Large intestine (tissue), 3 donors: ENCODE measurements around the gene FAM200B. TPM values are rescaled to one million over a fixed set of nuclear protein-coding genes. Genes with fewer than 3 reads are reported as not detected.

Experiments
- DNase-seq, 2 donors: peaks; one replicate each; pipeline versions ENCODE4 v3.0.0 to v3.0.0-alpha.2; 2013
- H3K27ac ChIP-seq: one replicate; pipeline ENCODE4 v1.5.1; 2013; ENCODE audit warnings: low read length
- H3K27me3 ChIP-seq: 2 replicates; pipeline ENCODE4 v1.6.1; 2013; ENCODE audit warnings: low read length; ENCODE audit not compliant: control insufficient read depth, insufficient read depth
- H3K36me3 ChIP-seq: 2 replicates; pipeline ENCODE4 v1.6.1; 2013; ENCODE audit warnings: low read length; ENCODE audit not compliant: control insufficient read depth, insufficient read depth
- H3K4me1 ChIP-seq: one replicate; pipeline ENCODE4 v1.6.1; 2013; ENCODE audit warnings: low read length; ENCODE audit not compliant: control insufficient read depth, insufficient read depth
- H3K4me3 ChIP-seq: one replicate; pipeline ENCODE4 v1.5.1; 2013; ENCODE audit warnings: low read length
- H3K9me3 ChIP-seq: one replicate; pipeline ENCODE4 v1.6.1; 2013; ENCODE audit warnings: mild to moderate bottlenecking, low read depth, low read length, moderate library complexity; ENCODE audit not compliant: control insufficient read depth
- whole genome bisulfite sequencing: methylation state at CpG from one replicate; pipeline ENCODE4 v1.1.5; 2013; ENCODE audit warnings: low lambda C conversion rate; ENCODE audit not compliant: insufficient coverage; 5-methylcytosine and 5-hydroxymethylcytosine counted together
- polyA plus RNA-seq: library from polyadenylated mRNA; unstranded; fragments of 120-200 nt; gene quantifications from one replicate; pipeline ENCODE4 v1.2.1, GENCODE V29; 2013

FAM200B gene
- polyA plus RNA-seq, 1 donor: 58.6 TPM

DNA sequence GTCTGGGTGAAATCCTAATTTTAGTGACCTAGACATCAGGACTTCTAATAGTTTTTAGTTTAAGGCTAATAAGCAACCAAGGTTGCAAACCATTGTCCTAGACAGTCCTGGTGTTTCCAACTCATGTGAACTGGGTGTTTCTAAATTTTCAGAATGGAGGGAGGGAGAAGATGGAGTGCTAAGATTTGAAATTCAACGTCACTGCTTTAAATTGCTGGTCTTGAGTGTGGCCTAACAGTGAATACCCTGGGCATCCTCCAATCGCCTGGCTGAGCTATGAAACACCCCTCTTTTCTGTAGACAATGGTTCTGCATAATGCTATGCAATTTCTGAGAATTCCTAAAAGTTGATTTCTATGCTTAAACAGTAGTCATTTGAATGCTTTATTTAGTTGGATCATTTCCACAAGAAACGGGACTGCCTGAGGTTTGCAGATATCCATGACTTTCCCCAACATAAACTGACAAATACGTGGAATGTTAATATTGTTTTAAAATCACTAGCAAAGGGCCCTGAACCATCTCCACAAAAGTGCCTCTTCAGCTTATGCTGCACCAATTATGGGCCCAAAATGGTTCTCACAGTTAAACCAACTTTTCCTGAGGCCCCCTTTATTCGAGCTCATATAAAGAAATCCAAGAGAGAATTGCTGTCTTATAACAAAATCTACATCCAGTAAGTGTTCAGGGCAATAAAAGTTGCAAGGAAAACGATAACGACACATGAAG lies 27.6 kb upstream of the FAM200B start:
- Histone ChIP-seq H3K27ac (peak overlapping the region; percentile 82), H3K4me3 (peak overlapping the region; percentile 72), H3K27me3 (no peaks in the 10 kb centered on the region), H3K4me1 (peaks cover 17% of the 10 kb centered on the region), H3K9me3 (peaks cover 5% of the 10 kb centered on the region), H3K36me3 (no peaks in the 10 kb centered on the region)
- peak; percentile 23 to 51 for DNase-seq
- 0% methylated on average over 1 of the region's 7 CpGs for WGBS

DNA sequence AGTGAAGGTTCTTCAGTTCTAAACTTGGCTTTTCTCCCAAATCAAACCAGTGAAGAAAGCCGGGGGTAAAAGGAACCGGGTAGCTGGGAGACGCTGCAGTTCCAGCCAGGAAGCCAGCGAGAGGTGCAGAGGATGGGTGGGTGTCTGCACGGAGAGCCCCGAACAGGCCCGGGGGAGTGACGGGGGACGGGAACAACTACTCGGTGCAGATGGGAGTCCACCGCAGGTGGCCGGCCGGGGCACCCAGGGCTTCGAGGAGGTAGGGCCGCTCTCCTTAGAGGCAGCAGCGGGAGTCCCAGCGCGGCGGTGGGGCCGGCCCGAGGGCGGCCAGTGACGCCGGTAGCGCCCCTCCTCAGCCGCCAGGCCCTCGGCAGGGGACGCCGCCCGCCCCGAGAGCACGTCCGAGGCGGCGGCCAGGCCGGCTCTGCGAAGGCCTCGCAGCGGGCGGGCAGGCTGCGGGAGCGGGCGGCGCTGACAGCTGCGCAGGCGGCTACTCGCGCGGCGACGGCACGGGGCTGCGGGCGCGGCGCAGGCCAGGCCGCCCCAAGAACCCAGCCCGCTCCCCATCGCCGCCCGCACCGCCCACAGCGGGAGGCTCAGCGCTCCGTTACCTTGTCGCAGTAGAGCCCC lies 26.9 kb upstream of the FAM200B start:
- peak overlapping the region; percentile 88 for H3K27ac ChIP-seq
- no peaks in the 10 kb centered on the region for H3K27me3 ChIP-seq
- no CpG with 5 or more reads among the region's 66 CpGs for WGBS
- peaks cover 17% of the 10 kb centered on the region for H3K4me1 ChIP-seq
- no peaks in the 10 kb centered on the region for H3K36me3 ChIP-seq
- peak overlapping the region; percentile 72 for H3K4me3 ChIP-seq
- DNase-seq: peak; percentile 23 to 76
- H3K9me3 ChIP-seq: peaks cover 5% of the 10 kb centered on the region

DNA sequence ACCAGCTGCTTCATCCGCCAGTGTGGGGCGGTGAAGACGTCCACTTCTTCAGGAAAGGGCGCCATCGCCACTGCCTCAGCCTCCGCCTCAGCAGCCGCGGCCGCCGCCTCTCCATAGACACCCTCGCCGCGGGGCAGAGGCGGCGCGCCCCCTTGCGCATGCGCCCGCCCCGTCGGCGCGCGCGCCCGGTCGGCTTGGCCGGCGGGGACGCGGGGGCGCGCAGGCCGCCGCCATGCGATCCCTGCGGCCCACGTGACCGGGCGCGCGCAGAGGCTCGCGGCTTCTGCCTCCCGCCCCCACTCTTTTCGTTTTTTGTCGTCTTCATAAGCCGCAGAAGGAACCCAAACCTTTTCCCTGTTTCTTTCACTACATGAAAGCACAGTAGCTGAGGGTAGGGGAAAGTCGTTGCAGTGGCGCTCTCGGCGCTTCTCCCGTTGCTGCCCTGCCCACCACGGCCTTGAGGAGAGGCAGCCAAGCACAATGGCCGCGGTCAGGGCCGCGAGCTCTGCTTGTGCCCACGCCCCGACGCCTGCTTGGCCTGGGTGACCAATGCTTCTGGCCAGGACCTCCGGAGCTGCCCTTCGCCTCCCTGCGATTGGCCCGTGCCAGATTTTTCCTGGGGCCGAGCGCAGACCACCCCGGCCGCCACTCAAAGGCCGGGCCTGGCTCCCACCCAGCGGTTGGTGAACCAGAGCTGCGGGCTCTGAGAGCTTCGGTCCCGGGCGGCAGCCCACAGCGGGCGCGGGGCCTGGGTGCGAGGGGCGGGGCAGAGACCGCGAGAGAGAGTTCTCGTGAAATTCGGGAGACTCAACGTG lies 26.2 kb upstream of the FAM200B start, which contains the start of gene FBXL5:
TSS of gene FBXL5 (minus strand) at position 135 of the 815 bp plus-strand sequence. CDS start at position 65, 70 bp downstream.
- H3K4me3 ChIP-seq: peak within 1 kb of the TSS; percentile 72
- no peaks in the 10 kb centered on the region for H3K36me3 ChIP-seq
- H3K9me3 ChIP-seq: peaks cover 5% of the 10 kb centered on the region
- H3K27me3 ChIP-seq: no peaks in the 10 kb centered on the region
- WGBS: no CpG with 5 or more reads among the region's 85 CpGs
- H3K4me1 ChIP-seq: peaks cover 17% of the 10 kb centered on the region
- H3K27ac ChIP-seq: peak within 1 kb of the TSS; percentile 99
- DNase-seq: peak; percentile 82 to 94

DNA sequence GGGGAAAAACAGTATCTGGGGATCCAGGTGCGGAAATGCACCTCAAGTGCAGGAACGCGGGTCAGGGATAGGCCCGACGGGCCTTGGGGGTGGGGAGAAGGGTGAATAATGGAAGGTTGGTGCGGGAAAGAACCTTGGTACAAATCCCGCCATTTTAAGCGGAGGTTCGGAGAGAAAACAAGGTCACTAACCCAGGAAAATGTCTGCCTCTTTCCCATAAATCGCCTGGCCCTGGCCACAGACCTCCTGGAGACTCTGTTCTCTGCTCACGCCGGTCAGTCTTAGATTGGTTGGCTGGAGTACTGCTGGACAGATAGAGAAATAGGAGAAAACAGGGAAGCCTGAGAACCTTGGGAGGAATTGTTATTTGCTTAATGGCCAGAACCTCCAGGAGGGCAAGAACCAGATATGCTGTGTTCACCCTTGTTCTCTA lies 25.6 kb upstream of the FAM200B start:
- H3K36me3 ChIP-seq: no peaks in the 10 kb centered on the region
- H3K4me3 ChIP-seq: peak overlapping the region; percentile 71
- H3K9me3 ChIP-seq: peaks cover 5% of the 10 kb centered on the region
- DNase-seq: no peak
- no peaks in the 10 kb centered on the region for H3K27me3 ChIP-seq
- peaks cover 17% of the 10 kb centered on the region for H3K4me1 ChIP-seq
- 30% methylated on average over 2 of the region's 12 CpGs for WGBS
- peak overlapping the region; percentile 99 for H3K27ac ChIP-seq

DNA sequence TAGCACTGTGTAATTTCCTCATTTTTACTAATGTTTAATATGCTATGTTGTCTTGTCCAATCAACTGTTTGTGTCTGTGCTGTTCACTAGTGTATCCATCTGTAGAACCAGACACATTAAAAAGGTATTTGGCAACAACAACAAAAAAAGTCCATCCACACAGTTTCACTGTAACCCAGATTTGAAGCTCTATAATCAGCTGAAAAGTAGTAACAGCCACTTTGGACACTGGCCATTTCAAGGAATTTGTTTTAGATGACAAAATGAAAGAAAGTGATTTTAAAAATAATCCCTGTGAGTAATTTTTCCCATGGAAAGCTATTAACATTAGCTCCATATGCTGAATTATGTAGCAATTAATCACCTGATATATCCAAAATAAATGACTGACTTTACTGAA lies 24.3 kb upstream of the FAM200B start:
- Histone ChIP-seq H3K4me3 (no peak overlapping the region), H3K27ac (no peak overlapping the region), H3K9me3 (peaks cover 5% of the 10 kb centered on the region), H3K27me3 (no peaks in the 10 kb centered on the region), H3K4me1 (peaks cover 13% of the 10 kb centered on the region), H3K36me3 (no peaks in the 10 kb centered on the region)
- no peak for DNase-seq

DNA sequence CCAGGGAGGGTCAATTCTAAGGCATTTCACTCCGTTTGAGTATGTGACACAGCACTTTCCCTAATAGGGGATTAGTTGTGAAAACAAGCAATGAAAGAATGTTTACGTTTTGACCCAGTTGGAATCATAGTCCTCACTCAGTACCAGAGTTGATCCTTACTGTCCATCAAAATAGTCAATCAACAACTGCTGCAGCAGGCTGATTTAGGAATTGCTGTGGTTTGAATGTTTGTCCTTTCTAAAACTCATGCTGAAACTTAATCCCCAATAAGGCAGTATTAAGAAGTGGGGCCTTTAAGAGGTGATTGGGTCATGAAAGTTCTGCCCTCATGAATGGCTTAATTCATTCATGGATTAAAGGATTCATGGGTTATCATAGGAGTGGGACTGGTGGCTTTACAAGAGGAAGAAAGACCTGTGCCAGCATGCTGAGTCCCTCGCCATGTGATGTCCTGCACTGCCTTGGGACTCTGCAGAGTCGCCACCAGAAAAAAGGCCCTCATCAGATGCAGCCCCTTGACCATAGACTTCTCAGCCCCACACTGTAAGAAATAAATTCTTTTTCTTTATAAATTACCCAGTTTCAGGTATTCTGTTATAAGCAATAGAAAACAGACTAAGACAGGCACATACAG lies 23.4 kb upstream of the FAM200B start:
- WGBS: 80% methylated on average over 2 of the region's 4 CpGs
- Histone ChIP-seq H3K4me1 (peaks cover 6% of the 10 kb centered on the region), H3K36me3 (no peaks in the 10 kb centered on the region), H3K9me3 (peaks cover 5% of the 10 kb centered on the region), H3K27me3 (no peaks in the 10 kb centered on the region), H3K4me3 (no peak overlapping the region), H3K27ac (no peak overlapping the region)
- DNase-seq: no peak

DNA sequence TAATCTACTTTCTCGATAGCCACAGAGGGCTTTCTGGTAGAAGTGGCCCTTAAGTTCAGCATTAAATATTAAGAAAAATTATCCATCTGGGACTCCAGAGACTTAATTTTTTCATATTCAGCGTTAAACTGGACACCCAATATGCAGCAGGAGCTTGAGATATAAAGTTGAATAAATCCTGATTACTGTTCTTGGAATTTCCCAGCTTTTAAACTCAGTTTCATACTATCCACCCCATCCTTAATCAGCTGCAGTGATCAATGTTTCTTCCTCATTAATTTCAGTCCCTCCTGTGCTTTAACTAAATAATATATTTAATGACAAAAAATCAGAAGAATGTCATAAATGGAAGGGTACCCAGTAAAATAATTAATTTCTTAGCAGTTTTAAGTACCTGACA lies 22.8 kb upstream of the FAM200B start:
- H3K4me1 ChIP-seq: peaks cover 5% of the 10 kb centered on the region
- H3K27me3 ChIP-seq: no peaks in the 10 kb centered on the region
- 90% methylated on average over 2 of the region's 2 CpGs for WGBS
- peaks cover 5% of the 10 kb centered on the region for H3K9me3 ChIP-seq
- no peak overlapping the region for H3K27ac ChIP-seq
- H3K4me3 ChIP-seq: no peak overlapping the region
- DNase-seq: no peak
- H3K36me3 ChIP-seq: no peaks in the 10 kb centered on the region

DNA sequence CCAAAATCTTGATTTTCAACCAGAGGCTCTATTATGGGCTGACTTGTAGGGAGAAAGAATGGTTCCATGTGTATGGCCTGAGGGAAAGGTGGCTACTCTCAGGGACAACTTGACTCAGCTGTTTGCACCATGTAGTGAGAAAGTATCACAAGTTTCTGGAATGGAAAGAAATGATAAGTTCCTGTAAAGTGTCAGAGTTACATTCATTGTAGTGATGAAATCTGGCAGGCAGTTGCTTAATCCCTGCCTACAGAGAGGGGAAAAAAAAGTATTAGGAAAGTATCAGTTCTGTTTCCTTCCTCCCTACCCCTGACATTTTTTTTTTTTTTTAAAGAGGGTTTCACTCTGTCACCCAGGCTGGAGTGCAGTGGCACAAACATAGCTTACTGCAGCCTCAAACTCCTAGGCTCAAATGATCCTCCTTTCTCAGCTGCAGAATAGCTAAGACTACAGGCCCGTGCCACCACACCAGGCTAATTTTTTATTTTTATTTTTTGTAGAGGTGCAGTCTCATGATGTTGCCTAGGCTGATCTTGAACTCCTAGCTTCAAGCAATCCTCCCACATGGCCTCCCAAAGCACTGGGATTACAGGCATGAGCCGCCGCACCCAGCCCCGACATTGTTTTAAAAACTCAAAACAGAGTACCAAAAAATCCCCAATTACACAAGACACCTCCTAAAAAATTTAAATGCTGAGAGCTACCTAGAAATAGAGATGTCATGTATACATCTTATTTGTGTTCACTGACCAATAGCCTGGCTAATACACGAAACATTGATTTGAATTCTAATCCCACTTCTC lies 21.7 kb upstream of the FAM200B start:
- Histone ChIP-seq H3K27me3 (no peaks in the 10 kb centered on the region), H3K27ac (no peak overlapping the region), H3K4me3 (no peak overlapping the region), H3K4me1 (peaks cover 5% of the 10 kb centered on the region), H3K9me3 (peaks cover 5% of the 10 kb centered on the region), H3K36me3 (no peaks in the 10 kb centered on the region)
- no CpG with 5 or more reads among the region's 5 CpGs for WGBS
- peak in 1 of 2 donors; percentile 49 for DNase-seq

DNA sequence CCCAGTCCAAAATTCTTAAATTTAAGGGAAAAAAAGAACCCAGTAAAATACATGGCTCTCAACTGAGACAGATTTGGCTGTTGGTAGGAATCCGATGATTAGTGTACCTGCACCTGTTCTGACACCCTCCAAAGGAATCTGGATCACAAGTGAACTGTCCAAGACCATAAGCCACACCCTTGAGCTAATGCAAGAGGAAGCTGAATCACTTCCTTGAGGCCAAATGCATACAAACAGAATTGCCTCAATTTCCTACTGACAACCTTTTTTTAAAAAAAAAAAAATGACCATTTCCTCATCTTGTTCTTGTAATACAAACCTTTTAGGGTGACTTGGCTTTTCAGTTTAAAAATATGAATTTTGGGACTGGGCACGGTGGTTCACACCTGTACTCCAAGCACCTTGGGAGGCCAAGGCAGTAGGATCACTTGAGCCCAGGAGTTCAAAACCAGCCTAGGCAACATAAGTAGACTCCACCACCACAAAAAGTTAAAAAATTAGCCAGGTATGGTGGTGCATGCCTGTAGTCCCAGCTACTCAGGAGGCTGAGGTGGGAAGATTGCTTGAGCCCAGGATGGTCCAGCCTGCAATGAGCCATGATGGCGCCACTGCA lies 15.8 kb upstream of the FAM200B start:
- no peak overlapping the region for H3K27ac ChIP-seq
- H3K27me3 ChIP-seq: no peaks in the 10 kb centered on the region
- no peaks in the 10 kb centered on the region for H3K36me3 ChIP-seq
- no peaks in the 10 kb centered on the region for H3K9me3 ChIP-seq
- H3K4me1 ChIP-seq: no peaks in the 10 kb centered on the region
- peak; percentile 44 to 50 for DNase-seq
- no CpG with 5 or more reads among the region's 3 CpGs for WGBS
- H3K4me3 ChIP-seq: no peak overlapping the region
